ENCODE measurements around the gene GRIK1.
"Not testable (repeated sequence)": the region's sequence is repeated elsewhere in the genome, so short reads cannot be mapped to it uniquely, and the experiment has no call there.

GRIK1 gene

DNA sequence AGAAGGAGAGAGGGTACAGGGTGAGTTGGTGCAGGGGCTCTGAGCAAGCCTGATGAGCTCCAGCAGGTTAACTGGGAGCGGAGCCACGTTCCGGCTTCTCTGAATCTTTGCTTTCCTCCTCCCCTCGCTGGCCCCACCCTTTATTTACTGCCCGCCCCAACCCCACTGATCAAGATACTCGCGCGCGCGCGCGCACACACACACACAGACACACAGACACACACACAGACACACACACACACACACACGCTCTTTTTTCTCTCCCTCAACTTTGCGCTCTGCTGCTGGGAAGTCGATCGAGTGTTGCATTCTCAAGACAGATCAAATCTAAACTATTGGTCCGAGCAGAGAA, at the start of gene GRIK1:
Gene GRIK1 (minus strand): TSS at position 73 of the 352 bp plus-strand sequence.
- no peaks in the 10 kb centered on the region for H3K36me3 ChIP-seq (ENCODE audit: insufficient read depth, low read length)
- no peaks in the 10 kb centered on the region for H3K4me1 ChIP-seq (ENCODE audit: insufficient read depth, low read length)
- H3K9me3 ChIP-seq (ENCODE audit: control insufficient read depth, insufficient read depth, low read length): no peaks in the 10 kb centered on the region; the same call in 1 of the 2 replicates
- peak within 1 kb of the TSS; percentile 48; the same call in 1 of the 2 replicates for H3K9ac ChIP-seq (ENCODE audit: low read depth, low read length)

DNA sequence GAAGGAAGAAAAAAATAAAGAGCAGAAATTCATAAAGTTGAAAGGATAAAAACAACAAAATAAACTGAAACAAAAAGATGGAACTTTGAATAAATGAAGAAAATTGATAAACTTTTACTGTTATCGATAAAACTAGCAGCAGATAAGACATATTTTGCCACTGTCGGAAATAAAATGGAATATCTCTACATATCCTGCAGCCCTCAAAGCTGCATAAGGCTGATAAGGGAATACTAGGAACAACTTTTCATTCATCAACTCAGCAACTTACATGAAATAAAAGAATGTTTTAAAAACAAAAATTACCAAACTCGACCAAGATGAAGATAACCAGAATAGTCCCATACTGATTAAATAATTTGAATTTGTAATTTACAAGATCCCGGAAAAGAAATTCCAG, 48.0 kb upstream of the GRIK1 start:
- Histone ChIP-seq H3K9me3 (ENCODE audit: control insufficient read depth, insufficient read depth, low read length) (no peaks in the 10 kb centered on the region), H3K9ac (ENCODE audit: low read depth, low read length) (no peak overlapping the region), H3K4me1 (ENCODE audit: insufficient read depth, low read length) (no peaks in the 10 kb centered on the region), H3K36me3 (ENCODE audit: insufficient read depth, low read length) (no peaks in the 10 kb centered on the region)

DNA sequence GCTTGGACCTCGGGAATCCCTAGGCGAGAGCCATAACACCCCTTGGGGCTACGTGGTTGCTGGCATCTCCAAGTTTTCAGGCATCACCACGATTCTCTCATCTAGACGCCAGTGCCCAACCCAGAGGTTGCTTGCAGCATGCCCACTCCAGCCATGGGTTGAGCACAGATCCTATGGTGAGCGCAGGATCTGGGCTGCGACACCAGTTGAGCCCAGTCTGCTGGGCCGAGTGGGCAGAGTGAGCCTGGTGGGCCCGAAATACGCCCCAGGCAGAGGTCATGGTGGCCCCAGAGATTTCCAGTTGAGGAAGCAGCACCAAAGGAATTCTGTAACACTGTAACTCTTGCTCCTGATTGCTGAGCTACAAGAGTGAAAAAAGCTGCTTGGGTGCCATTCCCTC, 46.1 kb upstream of the GRIK1 start:
- Histone ChIP-seq H3K4me1 (ENCODE audit: insufficient read depth, low read length) (no peaks in the 10 kb centered on the region), H3K9me3 (ENCODE audit: control insufficient read depth, insufficient read depth, low read length) (no peaks in the 10 kb centered on the region)

GRCh38 chr21:29979043-29979442, 39.2 kb upstream of the GRIK1 start:
- no peak overlapping the region for H3K9ac ChIP-seq (ENCODE audit: low read depth, low read length)
- no peaks in the 10 kb centered on the region for H3K9me3 ChIP-seq (ENCODE audit: control insufficient read depth, insufficient read depth, low read length)
- no peaks in the 10 kb centered on the region for H3K4me1 ChIP-seq (ENCODE audit: insufficient read depth, low read length)
- no peaks in the 10 kb centered on the region for H3K36me3 ChIP-seq (ENCODE audit: insufficient read depth, low read length)

More for the DNA sequence above, 46.1 kb upstream of the GRIK1 start:
- no peaks in the 10 kb centered on the region for H3K36me3 ChIP-seq (ENCODE audit: insufficient read depth, low read length)
- H3K9ac ChIP-seq (ENCODE audit: low read depth, low read length): no peak overlapping the region

GRCh38 chr21:29975776-29976175, 36.0 kb upstream of the GRIK1 start:
- H3K4me1 ChIP-seq (ENCODE audit: insufficient read depth, low read length): no peaks in the 10 kb centered on the region
- H3K9me3 ChIP-seq (ENCODE audit: control insufficient read depth, insufficient read depth, low read length): no peaks in the 10 kb centered on the region
- no peaks in the 10 kb centered on the region for H3K36me3 ChIP-seq (ENCODE audit: insufficient read depth, low read length)
- no peak overlapping the region for H3K9ac ChIP-seq (ENCODE audit: low read depth, low read length)

DNA sequence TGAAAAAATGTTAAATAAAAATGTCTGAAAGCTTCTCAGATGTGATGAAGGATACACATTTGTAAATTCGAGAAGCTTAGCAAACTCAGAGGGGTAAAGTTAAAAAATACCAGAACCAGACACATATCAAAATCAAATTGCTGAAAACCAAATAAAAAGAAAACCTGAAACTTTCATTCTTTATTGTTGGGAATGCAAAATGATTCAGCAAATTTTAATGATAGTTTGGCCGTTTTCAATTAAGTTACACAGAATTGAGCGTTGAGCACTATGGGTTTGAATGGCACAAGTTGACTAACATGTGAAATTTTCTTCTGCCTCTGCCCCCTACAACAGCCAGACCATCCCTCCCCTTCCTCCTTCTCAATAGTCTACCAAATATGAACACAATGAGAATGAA, 33.5 kb upstream of the GRIK1 start:
- no peaks in the 10 kb centered on the region for H3K4me1 ChIP-seq (ENCODE audit: insufficient read depth, low read length)
- no peaks in the 10 kb centered on the region for H3K36me3 ChIP-seq (ENCODE audit: insufficient read depth, low read length)
- no peaks in the 10 kb centered on the region for H3K9me3 ChIP-seq (ENCODE audit: control insufficient read depth, insufficient read depth, low read length)
- no peak overlapping the region for H3K9ac ChIP-seq (ENCODE audit: low read depth, low read length)

- Histone ChIP-seq H3K9me3 (ENCODE audit: control insufficient read depth, insufficient read depth, low read length) (no peaks in the 10 kb centered on the region), H3K4me1 (ENCODE audit: insufficient read depth, low read length) (no peaks in the 10 kb centered on the region), H3K36me3 (ENCODE audit: insufficient read depth, low read length) (no peaks in the 10 kb centered on the region), H3K9ac (ENCODE audit: low read depth, low read length) (no peak overlapping the region)
Measured at GRCh38 chr21:29961291-29962027, 21.7 kb upstream of the GRIK1 start.

- H3K4me1 ChIP-seq (ENCODE audit: insufficient read depth, low read length): no peaks in the 10 kb centered on the region
- H3K9me3 ChIP-seq (ENCODE audit: control insufficient read depth, insufficient read depth, low read length): no peaks in the 10 kb centered on the region
- no peaks in the 10 kb centered on the region for H3K36me3 ChIP-seq (ENCODE audit: insufficient read depth, low read length)
- H3K9ac ChIP-seq (ENCODE audit: low read depth, low read length): no peak overlapping the region
Measured at GRCh38 chr21:29958551-29958950, 18.8 kb upstream of the GRIK1 start.

- not testable (repeated sequence) for H3K9me3 ChIP-seq (ENCODE audit: control insufficient read depth, insufficient read depth, low read length); H3K4me1 ChIP-seq (ENCODE audit: insufficient read depth, low read length); H3K36me3 ChIP-seq (ENCODE audit: insufficient read depth, low read length); H3K9ac ChIP-seq (ENCODE audit: low read depth, low read length)
Measured at GRCh38 chr21:29958035-29958434, 18.2 kb upstream of the GRIK1 start.

- Histone ChIP-seq H3K36me3 (ENCODE audit: insufficient read depth, low read length) (no peaks in the 10 kb centered on the region), H3K4me1 (ENCODE audit: insufficient read depth, low read length) (no peaks in the 10 kb centered on the region), H3K9me3 (ENCODE audit: control insufficient read depth, insufficient read depth, low read length) (no peaks in the 10 kb centered on the region), H3K9ac (ENCODE audit: low read depth, low read length) (no peak overlapping the region)
Measured at GRCh38 chr21:29953690-29954089, 13.9 kb upstream of the GRIK1 start.

GRCh38 chr21:29953072-29953471, 13.3 kb upstream of the GRIK1 start:
- H3K36me3 ChIP-seq (ENCODE audit: insufficient read depth, low read length): no peaks in the 10 kb centered on the region
- H3K9ac ChIP-seq (ENCODE audit: low read depth, low read length): no peak overlapping the region
- H3K9me3 ChIP-seq (ENCODE audit: control insufficient read depth, insufficient read depth, low read length): no peaks in the 10 kb centered on the region
- H3K4me1 ChIP-seq (ENCODE audit: insufficient read depth, low read length): no peaks in the 10 kb centered on the region

- Histone ChIP-seq H3K9ac (ENCODE audit: low read depth, low read length) (no peak overlapping the region), H3K4me1 (ENCODE audit: insufficient read depth, low read length) (no peaks in the 10 kb centered on the region), H3K9me3 (ENCODE audit: control insufficient read depth, insufficient read depth, low read length) (no peaks in the 10 kb centered on the region), H3K36me3 (ENCODE audit: insufficient read depth, low read length) (no peaks in the 10 kb centered on the region)
Measured at GRCh38 chr21:29951911-29952310, 12.1 kb upstream of the GRIK1 start.

GRCh38 chr21:29949991-29950390, 10.2 kb upstream of the GRIK1 start:
- no peaks in the 10 kb centered on the region for H3K4me1 ChIP-seq (ENCODE audit: insufficient read depth, low read length)
- no peaks in the 10 kb centered on the region for H3K36me3 ChIP-seq (ENCODE audit: insufficient read depth, low read length)
- H3K9ac ChIP-seq (ENCODE audit: low read depth, low read length): no peak overlapping the region
- no peaks in the 10 kb centered on the region for H3K9me3 ChIP-seq (ENCODE audit: control insufficient read depth, insufficient read depth, low read length)

GRCh38 chr21:29947119-29947518, 7.3 kb upstream of the GRIK1 start:
- H3K9me3 ChIP-seq (ENCODE audit: control insufficient read depth, insufficient read depth, low read length): no peaks in the 10 kb centered on the region; the same call in 1 of the 2 replicates
- H3K36me3 ChIP-seq (ENCODE audit: insufficient read depth, low read length): no peaks in the 10 kb centered on the region
- no peaks in the 10 kb centered on the region for H3K4me1 ChIP-seq (ENCODE audit: insufficient read depth, low read length)
- H3K9ac ChIP-seq (ENCODE audit: low read depth, low read length): no peak overlapping the region

DNA sequence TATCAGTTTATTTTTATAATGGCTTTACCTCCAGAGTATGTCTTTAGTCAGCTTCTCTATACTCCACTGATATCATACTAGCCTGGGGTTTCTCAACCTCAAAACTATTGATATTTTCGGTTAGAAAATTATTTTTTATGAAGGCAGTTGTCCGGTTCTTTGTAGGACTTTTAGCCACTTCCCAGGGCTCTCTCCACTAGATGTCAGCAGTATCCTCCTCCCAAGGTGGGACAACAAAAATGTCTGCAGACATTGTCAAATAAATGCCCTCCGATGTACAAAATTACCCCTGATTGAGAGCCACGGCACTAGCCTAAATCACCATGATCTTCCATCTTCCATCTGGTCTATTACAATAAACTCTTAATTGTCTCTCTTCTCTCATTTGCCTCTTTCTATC, 4.1 kb upstream of the GRIK1 start:
- no peaks in the 10 kb centered on the region for H3K4me1 ChIP-seq (ENCODE audit: insufficient read depth, low read length)
- H3K9me3 ChIP-seq (ENCODE audit: control insufficient read depth, insufficient read depth, low read length): no peaks in the 10 kb centered on the region; the same call in 1 of the 2 replicates
- no peaks in the 10 kb centered on the region for H3K36me3 ChIP-seq (ENCODE audit: insufficient read depth, low read length)
- H3K9ac ChIP-seq (ENCODE audit: low read depth, low read length): no peak overlapping the region

All from ES-I3 (cell line).